Neural cell (in vitro differentiated cells): ENCODE results near the gene TRAPPC5. TPM values are rescaled to one million over a fixed set of nuclear protein-coding genes. Genes with fewer than 3 reads are reported as not detected.

Experiments
- H2AFZ ChIP-seq: fragments of 200-600, 300-800 bp; sonication (generic), shearing (Covaris generic); 2 replicates; pipeline ENCODE4 v1.6.0; 2014; ENCODE audit warnings: low read depth, mild to moderate bottlenecking, antibody characterized with exemption, low read length, moderate library complexity
- H3F3A ChIP-seq: fragments of 200-600 bp; shearing (Covaris generic); 2 replicates; pipeline ENCODE4 v1.6.1; 2016; ENCODE audit warnings: mild to moderate bottlenecking, moderate library complexity, mixed read lengths, antibody characterized with exemption, low read length; ENCODE audit not compliant: insufficient read depth, poor library complexity, severe bottlenecking
- H3K27ac ChIP-seq: fragments of 200-600, 300-800 bp; sonication (generic), shearing (Covaris generic); 2 replicates; pipeline ENCODE4 v1.5.1; 2014; ENCODE audit warnings: mild to moderate bottlenecking, low read length, moderate library complexity
- H3K27me3 ChIP-seq: fragments of 300-800, 200-600 bp; sonication (generic), shearing (Covaris generic); 2 replicates; pipeline ENCODE4 v1.6.0; 2014; ENCODE audit warnings: mild to moderate bottlenecking, low read depth, low read length, moderate library complexity; ENCODE audit not compliant: insufficient read depth
- H3K36me3 ChIP-seq: fragments of 300-800, 200-600 bp; sonication (generic), shearing (Covaris generic); 2 replicates; pipeline ENCODE4 v1.5.1; 2014; ENCODE audit warnings: mild to moderate bottlenecking, antibody characterized with exemption, low read length, moderate library complexity; ENCODE audit not compliant: insufficient read depth
- H3K4me2 ChIP-seq: fragments of 300-800, 200-600 bp; sonication (generic), shearing (Covaris generic); 2 replicates; pipeline ENCODE4 v1.6.0; 2014; ENCODE audit warnings: mild to moderate bottlenecking, low read length
- H3K4me3 ChIP-seq: fragments of 300-800, 200-600 bp; sonication (generic), shearing (Covaris generic); 2 replicates; pipeline ENCODE4 v1.5.1; 2014; ENCODE audit warnings: mild to moderate bottlenecking, low read length, moderate library complexity
- H3K79me2 ChIP-seq: fragments of 200-600 bp; shearing (Covaris generic); replicated peaks from 2 replicates; pipeline ENCODE4 v1.6.0; 2014; ENCODE audit warnings: mild to moderate bottlenecking, low read length, moderate library complexity; ENCODE audit not compliant: insufficient read depth
- H3K9ac ChIP-seq: fragments of 300-800, 200-600 bp; sonication (generic), shearing (Covaris generic); 2 replicates; pipeline ENCODE4 v1.6.1; 2016; ENCODE audit warnings: mild to moderate bottlenecking, low read length, mixed read lengths
- H3K9me2 ChIP-seq: fragments of 200-600 bp; shearing (Covaris generic); 2 replicates; pipeline ENCODE4 v1.6.1; 2016; ENCODE audit warnings: mild to moderate bottlenecking, low read length, mixed read lengths; ENCODE audit not compliant: insufficient read depth
- H3K9me3 ChIP-seq: fragments of 200-600, 300-800 bp; sonication (generic), shearing (Covaris generic); 2 replicates; pipeline ENCODE4 v1.6.1; 2016; ENCODE audit warnings: mild to moderate bottlenecking, mixed run types, low read length, moderate library complexity, mixed read lengths
- H4K20me1 ChIP-seq: fragments of 200-600 bp; shearing (Covaris generic); 2 replicates; pipeline ENCODE4 v1.6.1; 2016; ENCODE audit warnings: mild to moderate bottlenecking, mixed run types; ENCODE audit not compliant: insufficient read depth
- CTCF ChIP-seq: fragments of 450-650 bp; IDR thresholded peaks from 2 replicates; pipeline ENCODE4 v1.5.1; 2014; ENCODE audit warnings: antibody characterized with exemption, mild to moderate bottlenecking, moderate library complexity; ENCODE audit not compliant: poor library complexity, severe bottlenecking
- EP300 ChIP-seq: fragments of 450-650 bp; conservative IDR thresholded peaks from 2 replicates; pipeline ENCODE4 v1.6.1; 2014; ENCODE audit warnings: antibody characterized with exemption, mild to moderate bottlenecking, moderate library complexity; ENCODE audit not compliant: poor library complexity, severe bottlenecking
- EZH2 ChIP-seq: fragments of 200-600, 300-800 bp; shearing (Covaris generic), sonication (generic); IDR thresholded peaks from 2 replicates; pipeline ENCODE4 v1.6.1; 2014; ENCODE audit warnings: antibody characterized with exemption, low read length, borderline replicate concordance, mild to moderate bottlenecking; ENCODE audit not compliant: insufficient read depth, poor library complexity, severe bottlenecking
- MXI1 ChIP-seq: fragments of 450-650 bp; conservative IDR thresholded peaks from 2 replicates; pipeline ENCODE4 v1.6.1; 2014; ENCODE audit warnings: antibody characterized with exemption, mild to moderate bottlenecking; ENCODE audit not compliant: poor library complexity, severe bottlenecking
- POLR2AphosphoS5 ChIP-seq: IDR thresholded peaks from 2 replicates; pipeline ENCODE4 v1.6.1; 2012
- RAD21 ChIP-seq: fragments of 450-650 bp; conservative IDR thresholded peaks from 2 replicates; pipeline ENCODE4 v1.6.1; 2014; ENCODE audit warnings: antibody characterized with exemption, mild to moderate bottlenecking, moderate library complexity
- REST ChIP-seq: IDR thresholded peaks from 2 replicates; pipeline ENCODE4 v1.6.1; 2012; ENCODE audit warnings: borderline replicate concordance
- SMC3 ChIP-seq: fragments of 450-650 bp; conservative IDR thresholded peaks from 2 replicates; pipeline ENCODE4 v1.6.1; 2014; ENCODE audit warnings: antibody characterized with exemption, mild to moderate bottlenecking, moderate library complexity; ENCODE audit not compliant: poor library complexity
- TAF1 ChIP-seq: IDR thresholded peaks from 2 replicates; pipeline ENCODE4 v1.6.1; 2012; ENCODE audit warnings: low read depth
- polyA plus RNA-seq: library from polyadenylated mRNA; depleted of rRNA; stranded (reverse); fragments of >200 nt; gene quantifications from 2 replicates; pipeline ENCODE4 v1.2.3, GENCODE V29; 2014

TRAPPC5 gene
- polyA plus RNA-seq, 1 donor from 2014 or later: 88.5 TPM

GRCh38 chr19:7640803-7641202, 39.8 kb upstream of the TRAPPC5 start:
- Histone ChIP-seq H3K79me2 (no peaks in the 10 kb centered on the region), H3K4me2 (no peak overlapping the region), H3K9me3 (no peaks in the 10 kb centered on the region), H3F3A (no peaks in the 10 kb centered on the region), H3K27me3 (peaks cover 20% of the 10 kb centered on the region), H3K9me2 (no peaks in the 10 kb centered on the region), H3K4me3 (no peak overlapping the region), H3K36me3 (no peaks in the 10 kb centered on the region), H3K27ac (no peak overlapping the region), H2AFZ (no peak overlapping the region), H4K20me1 (no peaks in the 10 kb centered on the region), H3K9ac (no peak overlapping the region)
- TF ChIP-seq SMC3 (no peak), REST (no peak), RAD21 (no peak), TAF1 (no peak), POLR2AphosphoS5 (no peak), EZH2 (no peak), CTCF (no peak), MXI1 (no peak), EP300 (no peak)

GRCh38 chr19:7641290-7642276, 39.0 kb upstream of the TRAPPC5 start:
- Histone ChIP-seq H3K27me3 (peaks cover 14% of the 10 kb centered on the region), H3K9me2 (no peaks in the 10 kb centered on the region), H3K36me3 (no peaks in the 10 kb centered on the region), H3F3A (no peaks in the 10 kb centered on the region), H3K27ac (no peak overlapping the region), H3K4me3 (no peak overlapping the region), H3K4me2 (no peak overlapping the region), H3K79me2 (no peaks in the 10 kb centered on the region), H3K9ac (no peak overlapping the region), H4K20me1 (no peaks in the 10 kb centered on the region), H3K9me3 (no peaks in the 10 kb centered on the region), H2AFZ (no peak overlapping the region)
- TF ChIP-seq MXI1 (no peak), RAD21 (no peak), EZH2 (no peak), CTCF (no peak), POLR2AphosphoS5 (no peak), SMC3 (no peak), REST (no peak)
